Lower leg skin (tissue), 3 donors: ENCODE results near the gene RPLP2.

Source experiments
- POLR2A ChIP-seq, 2 donors: fragments of 450-650 bp; IDR thresholded peaks; one replicate each; pipeline ENCODE4 v1.6.1; 2016 to 2017; ENCODE audit warnings: antibody characterized with exemption in 2 of 2, mild to moderate bottlenecking in 1 of 2, moderate library complexity in 1 of 2
- TF ChIP-seq, protein P1 (sequence below), 3 donors: fragments of 450-650 bp; IDR thresholded peaks; one replicate each; pipeline ENCODE4 v1.5.1; 2016; ENCODE audit warnings: antibody characterized with exemption in 3 of 3, mild to moderate bottlenecking in 3 of 3, moderate library complexity in 2 of 3

GRCh38 chr11:826836-827145 lies 17.0 kb downstream of the RPLP2 start:
- TF ChIP-seq, protein P1, sequence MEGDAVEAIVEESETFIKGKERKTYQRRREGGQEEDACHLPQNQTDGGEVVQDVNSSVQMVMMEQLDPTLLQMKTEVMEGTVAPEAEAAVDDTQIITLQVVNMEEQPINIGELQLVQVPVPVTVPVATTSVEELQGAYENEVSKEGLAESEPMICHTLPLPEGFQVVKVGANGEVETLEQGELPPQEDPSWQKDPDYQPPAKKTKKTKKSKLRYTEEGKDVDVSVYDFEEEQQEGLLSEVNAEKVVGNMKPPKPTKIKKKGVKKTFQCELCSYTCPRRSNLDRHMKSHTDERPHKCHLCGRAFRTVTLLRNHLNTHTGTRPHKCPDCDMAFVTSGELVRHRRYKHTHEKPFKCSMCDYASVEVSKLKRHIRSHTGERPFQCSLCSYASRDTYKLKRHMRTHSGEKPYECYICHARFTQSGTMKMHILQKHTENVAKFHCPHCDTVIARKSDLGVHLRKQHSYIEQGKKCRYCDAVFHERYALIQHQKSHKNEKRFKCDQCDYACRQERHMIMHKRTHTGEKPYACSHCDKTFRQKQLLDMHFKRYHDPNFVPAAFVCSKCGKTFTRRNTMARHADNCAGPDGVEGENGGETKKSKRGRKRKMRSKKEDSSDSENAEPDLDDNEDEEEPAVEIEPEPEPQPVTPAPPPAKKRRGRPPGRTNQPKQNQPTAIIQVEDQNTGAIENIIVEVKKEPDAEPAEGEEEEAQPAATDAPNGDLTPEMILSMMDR (IDR thresholded peaks at IDR 0.05), result no peak
- no peak for TF ChIP-seq POLR2A (IDR thresholded peaks at IDR 0.05)
